H9 (cell line): ENCODE results near the gene CYP26A1. TPM values are rescaled to one million over a fixed set of nuclear protein-coding genes. Genes with fewer than 3 reads are reported as not detected.

ENCODE experiments used
- DNase-seq: peaks from one replicate; pipeline ENCODE4 v3.0.0-alpha.2; 2017
- H2AFZ ChIP-seq: one replicate; pipeline ENCODE4 v1.6.1; 2013; ENCODE audit warnings: mild to moderate bottlenecking, low read length, control low read depth, moderate library complexity
- H2AK5ac ChIP-seq: 2 replicates; pipeline ENCODE4 v1.6.1; 2013; ENCODE audit warnings: low read length, control low read depth, mixed read lengths; ENCODE audit not compliant: insufficient read length
- H2BK120ac ChIP-seq: one replicate; pipeline ENCODE4 v1.6.1; 2013; ENCODE audit warnings: low read depth, mild to moderate bottlenecking, low read length, control low read depth, inconsistent platforms; ENCODE audit not compliant: poor library complexity, severe bottlenecking
- H2BK12ac ChIP-seq: 2 replicates; pipeline ENCODE4 v1.6.1; 2013; ENCODE audit warnings: low read length, control low read depth, mixed read lengths, low read depth; ENCODE audit not compliant: insufficient read length
- H2BK15ac ChIP-seq: 2 replicates; pipeline ENCODE4 v1.6.1; 2013; ENCODE audit warnings: low read depth, low read length, control low read depth
- H2BK20ac ChIP-seq: one replicate; pipeline ENCODE4 v1.6.1; 2013; ENCODE audit warnings: low read depth, mild to moderate bottlenecking, low read length, control low read depth, inconsistent platforms; ENCODE audit not compliant: poor library complexity, severe bottlenecking
- H2BK5ac ChIP-seq: 2 replicates; pipeline ENCODE4 v1.6.1; 2013; ENCODE audit warnings: low read length, control low read depth, mixed read lengths; ENCODE audit not compliant: insufficient read length
- H3K14ac ChIP-seq: 2 replicates; pipeline ENCODE4 v1.6.1; 2013; ENCODE audit warnings: low read length, control low read depth; ENCODE audit not compliant: insufficient read depth
- H3K18ac ChIP-seq: 2 replicates; pipeline ENCODE4 v1.6.1; 2013; ENCODE audit warnings: low read depth, mild to moderate bottlenecking, mixed read lengths, low read length, control low read depth; ENCODE audit not compliant: insufficient read length
- H3K23ac ChIP-seq: 2 replicates; pipeline ENCODE4 v1.6.1; 2013; ENCODE audit warnings: low read length, control low read depth, mixed read lengths, low read depth; ENCODE audit not compliant: insufficient read length
- H3K23me2 ChIP-seq: 2 replicates; pipeline ENCODE4 v1.6.1; 2013; ENCODE audit warnings: low read depth, mild to moderate bottlenecking, mixed read lengths, low read length, control low read depth; ENCODE audit not compliant: insufficient read length, poor library complexity, severe bottlenecking
- H3K27ac ChIP-seq: 2 replicates; pipeline ENCODE4 v1.5.1; 2013; ENCODE audit warnings: low read length, control low read depth, mixed read lengths, low read depth; ENCODE audit not compliant: insufficient read length
- H3K27me3 ChIP-seq: 2 replicates; pipeline ENCODE4 v1.6.1; 2013; ENCODE audit warnings: low read length, control low read depth, inconsistent platforms; ENCODE audit not compliant: insufficient read depth
- H3K4ac ChIP-seq: 2 replicates; pipeline ENCODE4 v1.6.1; 2013; ENCODE audit warnings: low read depth, mild to moderate bottlenecking, control low read depth, inconsistent platforms, low read length, moderate library complexity
- H3K4me1 ChIP-seq: 2 replicates; pipeline ENCODE4 v1.6.1; 2013; ENCODE audit warnings: low read length, control low read depth, inconsistent platforms; ENCODE audit not compliant: insufficient read depth
- H3K4me2 ChIP-seq: 2 replicates; pipeline ENCODE4 v1.6.1; 2013; ENCODE audit warnings: low read length, control low read depth, mixed read lengths; ENCODE audit not compliant: insufficient read length, insufficient read depth
- H3K56ac ChIP-seq: 2 replicates; pipeline ENCODE4 v1.6.1; 2013; ENCODE audit warnings: low read depth, mild to moderate bottlenecking, mixed read lengths, low read length, control low read depth; ENCODE audit not compliant: insufficient read length
- H3K79me1 ChIP-seq: 2 replicates; pipeline ENCODE4 v1.6.1; 2013; ENCODE audit warnings: low read depth, mild to moderate bottlenecking, moderate library complexity, low read length, control low read depth, inconsistent platforms; ENCODE audit not compliant: insufficient read depth, poor library complexity, severe bottlenecking
- H3K79me2 ChIP-seq: 2 replicates; pipeline ENCODE4 v1.6.1; 2013; ENCODE audit warnings: low read length, control low read depth, inconsistent platforms; ENCODE audit not compliant: insufficient read depth
- H3K9ac ChIP-seq: 2 replicates; pipeline ENCODE4 v1.6.1; 2013; ENCODE audit warnings: low read length, control low read depth, mixed read lengths; ENCODE audit not compliant: insufficient read length; ENCODE audit errors: extremely low read depth
- H3K9me3 ChIP-seq: one replicate; pipeline ENCODE4 v1.6.1; 2013; ENCODE audit warnings: low read depth, low read length, inconsistent platforms; ENCODE audit not compliant: control insufficient read depth
- H3T11ph ChIP-seq: one replicate; pipeline ENCODE4 v1.6.1; 2013; ENCODE audit warnings: mild to moderate bottlenecking, low read length, control low read depth, inconsistent platforms
- H4K20me1 ChIP-seq: one replicate; pipeline ENCODE4 v1.6.1; 2013; ENCODE audit not compliant: control insufficient read depth, insufficient read length, insufficient read depth
- H4K5ac ChIP-seq: 2 replicates; pipeline ENCODE4 v1.6.1; 2013; ENCODE audit warnings: low read depth, mild to moderate bottlenecking, mixed read lengths, low read length, control low read depth; ENCODE audit not compliant: insufficient read length
- H4K8ac ChIP-seq: replicated peaks from 2 replicates; pipeline ENCODE4 v1.6.1; 2013; ENCODE audit warnings: low read length, control low read depth, mixed read lengths, low read depth; ENCODE audit not compliant: insufficient read length
- H4K91ac ChIP-seq: 2 replicates; pipeline ENCODE4 v1.6.1; 2013; ENCODE audit warnings: low read depth, mild to moderate bottlenecking, moderate library complexity, mixed read lengths, low read length, control low read depth; ENCODE audit not compliant: insufficient read length
- H3K27ac Mint-ChIP-seq, 3 experiments: 2 replicates in 2 of 3; 3 replicates in 1 of 3; pipeline ENCODE4 v1.8.0; 2020 to 2021; ENCODE audit warnings: mixed read lengths in 3 of 3, mild to moderate bottlenecking in 1 of 3, moderate library complexity in 1 of 3
- H3K27me3 Mint-ChIP-seq: 2 replicates; pipeline ENCODE4 v1.8.0; 2021; ENCODE audit warnings: low read depth, mild to moderate bottlenecking, moderate library complexity, mixed read lengths
- H3K36me3 Mint-ChIP-seq, 3 experiments: 2 replicates in 2 of 3; 3 replicates in 1 of 3; pipeline ENCODE4 v1.8.0; 2020 to 2021; ENCODE audit warnings: low read depth in 3 of 3, mixed read lengths in 3 of 3; ENCODE audit not compliant: insufficient read depth in 1 of 3
- H3K4me1 Mint-ChIP-seq, 2 experiments: 2 replicates each; pipeline ENCODE4 v1.8.0; 2020; ENCODE audit warnings: mixed read lengths in 2 of 2
- H3K4me3 Mint-ChIP-seq, 2 experiments: 2 replicates in 1 of 2; 3 replicates in 1 of 2; pipeline ENCODE4 v1.8.0; 2020 to 2021; ENCODE audit warnings: mild to moderate bottlenecking in 2 of 2, mixed read lengths in 2 of 2, moderate library complexity in 1 of 2
- H3K9me3 Mint-ChIP-seq, 2 experiments: 2 replicates in 1 of 2; 3 replicates in 1 of 2; pipeline ENCODE4 v1.8.0; 2020; ENCODE audit warnings: mild to moderate bottlenecking in 2 of 2, mixed read lengths in 2 of 2, moderate library complexity in 1 of 2
- CTCF ChIP-seq: fragments of 200-600 bp; sonication (generic); conservative IDR thresholded peaks from 3 replicates; pipeline ENCODE4 v1.8.0; 2021; ENCODE audit warnings: antibody characterized with exemption, mild to moderate bottlenecking
- WGBS: extraction: QIAGEN DNeasy Blood & Tissue Kit; methylation state at CpG from one replicate; pipeline ENCODE4 v1.1.7; 2013; ENCODE audit warnings: missing lambda C conversion rate, low lambda C conversion rate, mixed read lengths; ENCODE audit not compliant: insufficient read length; ENCODE audit errors: extremely low coverage; 5-methylcytosine and 5-hydroxymethylcytosine counted together
- total RNA-seq: library from RNA; stranded (reverse); gene quantifications from 2 replicates; pipeline ENCODE4 v1.2.1, GENCODE V29; 2021

The CYP26A1 gene
- total RNA-seq, 1 experiment from 2014 or later: 72.1 TPM

DNA sequence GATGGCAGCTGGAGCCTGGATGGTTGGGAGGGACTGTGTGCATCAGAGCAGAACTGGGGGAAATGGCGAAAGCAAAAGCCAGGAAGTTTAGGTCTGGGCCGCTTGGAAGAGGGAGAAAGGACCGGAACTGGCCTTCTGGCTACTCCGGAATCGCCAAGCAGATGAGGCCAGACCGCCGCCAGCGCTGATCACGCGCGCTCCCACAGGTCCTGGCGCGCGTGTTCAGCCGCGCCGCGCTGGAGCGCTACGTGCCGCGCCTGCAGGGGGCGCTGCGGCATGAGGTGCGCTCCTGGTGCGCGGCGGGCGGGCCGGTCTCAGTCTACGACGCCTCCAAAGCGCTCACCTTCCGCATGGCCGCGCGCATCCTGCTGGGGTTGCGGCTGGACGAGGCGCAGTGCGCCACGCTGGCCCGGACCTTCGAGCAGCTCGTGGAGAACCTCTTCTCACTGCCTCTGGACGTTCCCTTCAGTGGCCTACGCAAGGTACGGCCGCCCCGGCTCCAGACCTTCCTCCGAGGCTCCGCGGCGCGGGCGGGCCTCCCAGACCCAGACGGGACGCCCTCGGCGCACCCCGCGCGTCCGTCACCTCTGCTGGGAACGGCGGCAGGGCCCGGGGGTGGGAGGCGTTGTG is 11.1 kb upstream of the CYP26A1 start:
- H2AK5ac ChIP-seq: no peak overlapping the region
- H2BK15ac ChIP-seq: no peak overlapping the region
- H3K4me2 ChIP-seq: peak overlapping the region; percentile 18
- no peak overlapping the region for H3K56ac ChIP-seq
- no peak overlapping the region for H3T11ph ChIP-seq
- Mint-ChIP-seq H3K9me3 (peaks cover 6 to 11% of the 10 kb centered on the region in 2 experiments; a peak in 4 of 5 replicates), H3K27ac (no peak overlapping the region), H3K4me3 (peak overlapping the region; percentile 52 to 71), H3K4me1 (peaks cover 19 to 43% of the 10 kb centered on the region in 2 experiments), H3K27me3 (peaks cover 86% of the 10 kb centered on the region), H3K36me3 (peaks cover 0 to 14% (median 5%) of the 10 kb centered on the region in 3 experiments; a peak in 5 of 7 replicates)
- no peak overlapping the region for H3K4ac ChIP-seq
- peak; percentile 71 for DNase-seq
- H3K23me2 ChIP-seq: no peaks in the 10 kb centered on the region
- WGBS: no CpG with 5 or more reads among the region's 68 CpGs
- no peaks in the 10 kb centered on the region for H3K79me2 ChIP-seq
- no peak overlapping the region for H2BK5ac ChIP-seq
- H3K4me1 ChIP-seq: no peaks in the 10 kb centered on the region
- H3K9me3 ChIP-seq: no peaks in the 10 kb centered on the region
- H3K9ac ChIP-seq: no peak overlapping the region
- H3K18ac ChIP-seq: no peak overlapping the region
- no peak overlapping the region for H4K8ac ChIP-seq
- no peak overlapping the region for H2BK12ac ChIP-seq
- H2BK20ac ChIP-seq: no peak overlapping the region
- peak; percentile 91 for TF ChIP-seq CTCF
- no peak overlapping the region for H3K23ac ChIP-seq
- H3K27me3 ChIP-seq: peaks cover 76% of the 10 kb centered on the region
- no peak overlapping the region for H2AFZ ChIP-seq
- no peak overlapping the region for H3K27ac ChIP-seq
- no peak overlapping the region for H4K91ac ChIP-seq
- no peak overlapping the region for H2BK120ac ChIP-seq
- no peak overlapping the region for H3K14ac ChIP-seq
- no peak overlapping the region for H4K5ac ChIP-seq
- no peaks in the 10 kb centered on the region for H3K79me1 ChIP-seq
- H4K20me1 ChIP-seq: no peaks in the 10 kb centered on the region
